ENCODE data around the gene LKAAEAR1. TPM values are rescaled to one million over a fixed set of nuclear protein-coding genes. Genes with fewer than 3 reads are reported as not detected.
A peak's percentile ranks its signal among the peaks of the same experiment; 100 is the strongest.

The LKAAEAR1 gene
- total RNA-seq, 1 donor from 2014 or later: 0.23 TPM

DNA sequence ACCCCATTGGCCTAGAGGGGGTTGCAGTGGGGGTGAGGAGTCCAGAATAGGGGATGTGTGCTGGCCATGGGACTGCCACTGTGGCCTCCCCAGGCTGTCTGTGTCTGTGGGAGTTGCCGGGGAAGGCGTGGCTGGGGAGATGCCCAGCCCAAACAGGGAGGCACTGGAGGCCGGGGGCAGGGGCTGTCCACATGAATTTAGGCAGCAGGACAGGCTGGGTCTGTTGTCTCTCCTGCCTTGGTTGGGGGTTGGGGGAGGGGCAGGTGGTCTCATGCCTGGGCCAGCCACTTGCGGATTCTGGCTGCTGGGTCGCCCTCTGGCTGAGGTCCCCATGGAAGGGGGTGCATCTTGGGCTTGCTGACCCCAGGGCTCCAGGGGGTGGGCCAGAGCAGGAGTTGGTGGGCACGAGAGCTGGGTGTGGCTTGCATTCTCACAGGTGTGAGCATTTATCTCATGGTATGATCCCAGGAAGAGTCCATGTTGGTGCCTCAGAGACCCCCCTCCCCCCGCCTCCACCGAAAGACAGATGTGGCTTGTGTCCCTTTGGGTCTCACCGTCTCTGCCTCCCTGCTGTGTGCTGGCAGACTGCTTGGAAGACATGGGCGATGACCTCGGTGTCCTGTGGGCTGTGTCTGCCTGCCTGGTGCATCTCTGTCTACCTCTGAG lies 38.7 kb downstream of the LKAAEAR1 start:
- DNase-seq: no peak
- Mint-ChIP-seq H3K9me3 (no peaks in the 10 kb centered on the region), H3K27ac (no peak overlapping the region), H3K4me1 (peaks cover 24% of the 10 kb centered on the region), H3K27me3 (peaks cover 25% of the 10 kb centered on the region), H3K4me3 (no peak overlapping the region), H3K36me3 (ENCODE audit: low read depth) (no peaks in the 10 kb centered on the region)
- intact Hi-C loops (cut with micrococcal nuclease): no loop called here

DNA sequence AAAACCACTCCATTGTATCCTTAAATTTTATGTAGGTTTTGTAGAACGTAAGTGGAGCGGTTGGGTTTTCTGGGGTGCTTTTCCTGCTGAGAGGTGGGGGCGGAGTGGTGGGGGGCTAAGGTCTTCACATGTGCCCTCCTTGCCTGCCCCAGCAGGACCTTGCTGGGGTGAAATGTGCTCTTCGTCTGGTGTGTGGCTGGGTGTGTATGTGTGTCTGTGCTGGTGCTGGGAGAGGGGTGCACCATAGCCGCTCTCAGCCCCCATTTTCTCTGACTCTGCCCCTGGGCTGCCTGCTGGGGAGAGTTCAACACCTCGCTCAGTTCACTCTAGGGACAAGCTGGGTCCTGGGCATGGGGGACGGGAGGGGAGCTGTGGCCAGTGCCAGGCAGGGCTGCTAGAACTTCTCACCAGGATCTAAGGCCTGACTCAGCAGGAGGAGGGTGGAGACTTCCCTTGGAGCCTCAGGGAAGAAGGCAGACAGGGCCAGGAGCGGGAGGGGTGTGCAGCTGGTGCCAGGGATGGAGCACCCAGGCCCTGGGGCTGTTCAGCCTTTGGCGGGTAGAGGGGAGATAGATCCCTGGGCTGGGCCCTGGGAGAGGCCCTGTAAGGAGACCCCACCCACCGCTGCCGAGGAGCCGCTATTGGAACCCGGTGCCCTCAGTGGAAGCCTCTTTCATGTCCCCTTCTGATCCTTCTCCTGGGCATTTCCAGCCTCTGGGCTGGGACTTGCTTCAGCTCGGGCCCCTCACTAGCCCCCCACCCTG lies 39.5 kb downstream of the LKAAEAR1 start:
- intact Hi-C loops (cut with micrococcal nuclease): no loop called here
- peaks cover 22% of the 10 kb centered on the region for H3K27me3 Mint-ChIP-seq
- peak overlapping the region; percentile 28 for H3K4me3 Mint-ChIP-seq
- no peak for DNase-seq
- H3K9me3 Mint-ChIP-seq: no peaks in the 10 kb centered on the region
- H3K4me1 Mint-ChIP-seq: peaks cover 28% of the 10 kb centered on the region
- no peak overlapping the region for H3K27ac Mint-ChIP-seq
- no peaks in the 10 kb centered on the region for H3K36me3 Mint-ChIP-seq (ENCODE audit: low read depth)

DNA sequence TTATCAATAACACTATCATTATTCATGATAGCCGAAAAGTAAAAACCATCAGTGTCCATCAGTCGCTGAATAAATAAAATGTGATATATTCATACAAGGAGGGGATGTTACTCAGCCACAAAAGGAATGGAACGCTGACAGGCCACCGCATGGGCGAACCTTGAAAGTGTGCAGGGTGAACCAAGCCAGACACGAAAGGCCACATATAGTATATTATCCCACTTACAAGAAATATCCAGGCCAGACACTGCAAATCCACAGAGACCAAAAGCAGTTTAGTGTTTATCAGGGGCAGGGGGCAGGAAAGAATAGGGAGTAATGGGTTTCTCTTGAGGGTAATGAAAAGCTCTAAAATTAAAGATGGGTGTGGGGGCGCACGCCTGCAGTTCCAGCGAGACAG lies 40.4 kb downstream of the LKAAEAR1 start:
- Mint-ChIP-seq H3K27me3 (peaks cover 20% of the 10 kb centered on the region), H3K9me3 (no peaks in the 10 kb centered on the region), H3K36me3 (ENCODE audit: low read depth) (no peaks in the 10 kb centered on the region), H3K4me3 (no peak overlapping the region), H3K27ac (peak overlapping the region; percentile 60), H3K4me1 (peaks cover 30% of the 10 kb centered on the region)
- no peak for DNase-seq
- intact Hi-C loops (cut with micrococcal nuclease): no loop called here

DNA sequence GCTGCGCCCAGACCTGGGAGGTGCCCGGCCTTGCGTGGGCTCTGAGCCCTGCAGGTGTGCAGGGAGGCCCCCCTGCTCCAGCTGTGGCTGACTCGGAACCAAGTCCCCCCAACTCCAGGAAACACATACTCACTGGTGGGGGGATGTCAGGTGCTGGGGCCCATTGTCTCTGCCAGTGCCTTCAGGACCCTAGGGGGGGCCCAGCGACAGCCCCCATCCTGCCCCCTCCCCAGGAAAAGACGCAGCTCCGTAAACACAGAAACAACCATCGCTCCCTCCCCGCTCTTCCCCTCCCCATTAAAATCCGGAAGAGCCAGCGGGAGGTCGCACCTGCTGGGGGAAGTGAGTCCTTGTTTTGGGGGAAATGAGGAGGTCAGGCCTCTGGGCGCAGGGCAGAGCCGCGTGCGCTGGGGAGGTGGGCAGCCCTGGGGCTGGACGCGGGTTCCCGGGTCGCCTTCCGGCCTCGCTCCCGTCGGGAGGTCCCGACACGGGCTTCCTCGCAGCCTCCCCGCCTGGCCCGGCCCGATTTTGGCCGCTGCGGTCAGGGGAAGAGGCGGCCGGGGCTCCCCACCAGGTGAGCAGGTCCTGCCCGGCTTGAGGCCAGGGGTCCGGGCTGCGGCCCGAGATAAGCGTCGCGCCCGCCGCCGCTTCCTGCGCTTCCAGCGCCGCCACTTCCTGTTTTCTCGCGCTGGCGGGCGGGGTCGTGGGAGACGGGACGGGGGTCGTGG lies 42.0 kb downstream of the LKAAEAR1 start:
- DNase-seq: peak; percentile 76
- H3K36me3 Mint-ChIP-seq (ENCODE audit: low read depth): no peaks in the 10 kb centered on the region
- peaks cover 14% of the 10 kb centered on the region for H3K27me3 Mint-ChIP-seq
- no peaks in the 10 kb centered on the region for H3K9me3 Mint-ChIP-seq
- peaks cover 36% of the 10 kb centered on the region for H3K4me1 Mint-ChIP-seq
- H3K4me3 Mint-ChIP-seq: peak overlapping the region; percentile 86
- intact Hi-C loops (cut with micrococcal nuclease): no loop called here
- peak overlapping the region; percentile 90 for H3K27ac Mint-ChIP-seq

DNA sequence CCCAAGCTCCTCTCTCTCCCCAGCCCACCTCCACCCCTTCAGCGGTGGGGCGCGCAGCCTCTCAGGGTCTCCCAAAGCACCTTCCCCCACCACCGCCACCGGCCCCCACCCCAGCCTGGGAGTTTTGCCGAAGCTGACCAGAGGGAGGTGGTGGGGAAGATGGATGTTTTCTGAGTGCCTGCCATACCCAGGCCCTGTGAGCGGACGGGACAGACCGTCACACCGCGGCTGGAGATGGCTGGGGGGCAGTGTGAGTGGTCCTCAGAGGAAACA lies 42.5 kb downstream of the LKAAEAR1 start:
- DNase-seq: peak; percentile 59
- H3K4me3 Mint-ChIP-seq: peak overlapping the region; percentile 86
- H3K36me3 Mint-ChIP-seq (ENCODE audit: low read depth): no peaks in the 10 kb centered on the region
- intact Hi-C loops (cut with micrococcal nuclease): no loop called here
- no peaks in the 10 kb centered on the region for H3K9me3 Mint-ChIP-seq
- peaks cover 40% of the 10 kb centered on the region for H3K4me1 Mint-ChIP-seq
- H3K27ac Mint-ChIP-seq: peak overlapping the region; percentile 15
- H3K27me3 Mint-ChIP-seq: peaks cover 9% of the 10 kb centered on the region

DNA sequence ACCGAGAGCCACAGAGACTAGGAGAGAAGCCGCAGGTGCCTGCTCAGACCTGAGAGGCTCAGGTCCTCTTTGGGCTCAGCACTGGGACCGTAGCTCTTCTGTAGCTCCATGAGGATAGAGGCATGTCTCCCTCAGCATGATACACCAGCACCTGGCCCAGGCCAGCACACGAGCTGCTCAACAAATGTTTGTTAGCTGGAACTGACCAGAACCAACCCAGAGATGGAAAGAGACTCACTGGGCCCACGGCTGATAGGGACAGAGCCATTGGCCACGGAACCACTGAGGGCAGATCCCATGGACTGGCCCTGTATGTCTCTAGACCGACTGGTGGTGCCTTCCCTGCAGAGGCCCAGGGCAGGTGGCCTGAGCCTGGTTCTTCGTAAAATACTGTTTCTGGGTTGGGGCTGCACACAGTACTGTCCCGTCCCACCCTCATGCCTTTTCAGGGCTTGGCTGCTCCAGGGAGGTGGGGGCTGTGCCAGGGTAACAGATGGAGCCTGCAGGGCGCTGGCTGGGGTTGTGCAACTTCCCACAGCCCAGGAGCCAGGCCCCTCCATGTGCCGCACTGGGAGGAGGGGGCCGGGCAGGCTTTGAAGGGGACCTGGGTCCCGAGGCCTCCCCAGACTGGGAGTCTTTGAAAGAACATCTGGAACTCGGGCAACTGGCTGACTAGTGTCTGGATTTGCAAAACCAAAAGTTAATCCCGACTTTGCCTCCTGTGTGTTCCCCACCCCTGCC lies 43.0 kb downstream of the LKAAEAR1 start:
- Mint-ChIP-seq H3K4me1 (peaks cover 42% of the 10 kb centered on the region), H3K36me3 (ENCODE audit: low read depth) (no peaks in the 10 kb centered on the region), H3K27ac (peak overlapping the region; percentile 77), H3K27me3 (peaks cover 5% of the 10 kb centered on the region), H3K4me3 (peak overlapping the region; percentile 86), H3K9me3 (no peaks in the 10 kb centered on the region)
- no peak for DNase-seq
- intact Hi-C loops (cut with micrococcal nuclease): no loop called here

DNA sequence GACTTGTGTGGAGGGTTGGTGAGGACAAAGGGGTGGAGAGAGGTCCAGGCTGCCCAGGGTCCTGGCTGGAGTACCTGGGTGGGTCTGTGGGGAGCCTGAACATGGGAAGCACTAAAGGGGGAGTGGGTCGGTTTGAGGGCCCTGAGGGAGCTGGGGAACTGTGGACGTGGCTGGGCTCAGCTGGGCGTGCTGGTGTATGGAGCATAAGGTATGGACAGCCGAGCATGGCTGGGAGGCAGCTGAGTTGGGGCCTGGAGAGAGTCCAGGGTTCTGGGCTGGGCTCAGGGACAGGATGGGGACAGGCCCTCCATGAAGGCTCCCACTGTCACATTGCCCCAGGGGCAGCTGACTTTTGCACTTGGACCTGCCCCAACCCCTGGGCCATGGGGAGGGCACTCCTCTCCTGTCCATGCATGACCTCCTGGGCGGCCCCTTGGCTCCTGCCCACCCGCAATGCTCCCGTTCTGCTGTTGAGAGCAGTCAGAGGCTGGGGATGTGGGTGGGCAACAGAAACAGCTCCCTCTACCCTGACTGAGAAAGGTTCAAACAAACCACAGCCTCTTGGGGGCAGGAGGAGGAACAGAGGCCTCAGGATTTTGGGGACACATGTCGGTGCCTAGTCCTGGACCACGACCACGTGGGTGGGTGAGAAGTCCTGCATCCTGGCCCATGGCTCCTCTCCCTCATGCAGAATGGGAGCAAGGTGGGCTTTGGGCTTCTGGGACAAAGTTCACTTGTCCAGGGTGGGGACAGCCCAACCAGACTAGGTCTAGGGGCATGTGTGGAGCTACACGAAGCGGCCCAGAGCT lies 43.8 kb downstream of the LKAAEAR1 start:
- Mint-ChIP-seq H3K27ac (peak overlapping the region; percentile 77), H3K27me3 (no peaks in the 10 kb centered on the region), H3K36me3 (ENCODE audit: low read depth) (peaks cover under 1% of the 10 kb centered on the region), H3K4me1 (peaks cover 40% of the 10 kb centered on the region), H3K4me3 (peak overlapping the region; percentile 86), H3K9me3 (no peaks in the 10 kb centered on the region)
- DNase-seq: peak; percentile 59
- intact Hi-C loops (cut with micrococcal nuclease): no loop called here

DNA sequence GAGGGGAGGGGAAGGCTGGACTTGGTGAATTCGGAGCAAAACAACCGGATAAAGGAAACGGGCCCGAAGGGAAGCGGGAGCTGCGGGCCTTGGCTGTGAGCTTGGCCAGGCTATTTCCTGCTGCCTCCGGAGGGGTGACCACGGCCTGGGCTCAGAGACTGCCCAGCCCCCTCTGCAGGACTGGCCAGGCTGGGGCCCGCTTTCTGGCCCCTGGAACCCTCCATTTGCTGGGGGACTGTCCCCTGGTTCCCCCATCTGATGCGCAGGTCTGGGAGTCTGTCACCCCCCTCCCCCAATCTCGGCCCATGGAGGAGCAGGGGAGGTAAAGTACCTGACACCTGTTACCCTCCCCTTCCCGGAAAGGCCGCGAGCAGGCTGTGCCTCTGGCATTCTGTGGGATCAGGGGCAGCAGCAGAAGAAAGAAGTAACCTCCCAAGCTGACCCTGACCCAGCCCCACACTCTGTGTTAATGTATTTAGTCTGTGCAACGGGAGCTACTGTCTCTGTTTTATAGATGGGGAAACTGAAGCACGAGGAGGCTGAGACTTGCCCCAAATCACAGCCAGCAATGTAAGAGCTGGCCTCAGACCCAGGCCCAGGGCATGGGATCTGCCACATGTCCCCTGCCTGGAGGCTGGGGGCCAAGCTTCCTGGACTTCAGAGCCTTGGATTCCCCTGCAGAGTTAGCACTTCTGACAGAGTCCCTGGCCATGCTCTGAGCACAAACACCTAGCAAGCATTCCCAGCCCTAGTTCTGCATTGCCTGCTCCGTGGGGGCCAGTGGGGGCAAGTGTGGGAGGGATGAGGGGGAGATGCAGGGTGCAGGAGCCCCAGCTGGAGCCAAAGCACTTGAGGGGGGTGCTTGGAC lies 44.7 kb downstream of the LKAAEAR1 start:
- no peak for DNase-seq
- Mint-ChIP-seq H3K9me3 (no peaks in the 10 kb centered on the region), H3K27me3 (no peaks in the 10 kb centered on the region), H3K27ac (peak overlapping the region; percentile 80), H3K4me1 (peaks cover 45% of the 10 kb centered on the region), H3K36me3 (ENCODE audit: low read depth) (peaks cover 2% of the 10 kb centered on the region), H3K4me3 (peak overlapping the region; percentile 79)
- intact Hi-C loops (cut with micrococcal nuclease): loop anchor here (1.0 to 5.0 kb wide), 3 partner anchors 17 to 502 kb away; partner anchors contain the start of gene PTK6

DNA sequence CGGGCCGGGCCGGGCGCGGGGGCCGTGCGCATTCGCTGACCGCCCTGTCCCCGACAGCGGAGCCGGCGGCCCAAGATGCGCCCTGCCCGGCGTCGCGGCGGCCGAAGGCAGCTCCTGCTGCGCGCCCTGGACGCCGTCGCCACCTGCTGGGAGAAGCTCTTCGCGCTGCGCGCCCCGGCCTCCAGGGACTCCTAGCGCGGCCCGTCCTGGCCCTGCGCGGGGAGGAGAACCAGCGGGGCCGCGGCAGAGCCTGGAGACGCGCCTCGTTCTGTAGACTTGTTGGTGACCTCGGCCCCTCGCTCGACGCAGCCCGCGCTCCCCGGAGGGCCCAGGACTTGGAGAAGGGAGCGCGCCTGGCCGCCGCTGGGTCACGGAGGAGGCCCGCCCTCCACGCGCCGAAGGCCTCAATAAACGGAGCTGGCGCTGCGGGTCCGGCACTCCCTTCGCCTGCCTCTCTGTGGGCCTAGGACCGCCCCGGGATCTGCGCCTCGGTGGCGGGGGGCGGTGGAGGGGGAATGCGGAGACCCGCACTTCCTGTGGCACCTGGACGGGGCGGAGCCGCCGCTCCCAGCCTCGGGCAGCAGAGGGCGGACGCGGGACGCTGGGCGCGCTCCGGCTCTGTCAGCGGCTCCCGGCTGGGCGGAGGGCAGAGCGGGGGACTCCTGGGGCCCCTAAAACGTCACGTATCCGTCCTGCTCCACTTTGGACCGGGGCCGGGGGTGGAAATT lies 45.5 kb downstream of the LKAAEAR1 start:
- Mint-ChIP-seq H3K4me3 (peak overlapping the region; percentile 79), H3K27ac (peak overlapping the region; percentile 80), H3K36me3 (ENCODE audit: low read depth) (peaks cover 8% of the 10 kb centered on the region), H3K4me1 (peaks cover 48% of the 10 kb centered on the region), H3K9me3 (no peaks in the 10 kb centered on the region), H3K27me3 (no peaks in the 10 kb centered on the region)
- DNase-seq: peak; percentile 95
- intact Hi-C loops (cut with micrococcal nuclease): loop anchor here (1.0 to 5.0 kb wide), 4 partner anchors 18 to 501 kb away; partner anchors contain the start of gene PTK6

DNA sequence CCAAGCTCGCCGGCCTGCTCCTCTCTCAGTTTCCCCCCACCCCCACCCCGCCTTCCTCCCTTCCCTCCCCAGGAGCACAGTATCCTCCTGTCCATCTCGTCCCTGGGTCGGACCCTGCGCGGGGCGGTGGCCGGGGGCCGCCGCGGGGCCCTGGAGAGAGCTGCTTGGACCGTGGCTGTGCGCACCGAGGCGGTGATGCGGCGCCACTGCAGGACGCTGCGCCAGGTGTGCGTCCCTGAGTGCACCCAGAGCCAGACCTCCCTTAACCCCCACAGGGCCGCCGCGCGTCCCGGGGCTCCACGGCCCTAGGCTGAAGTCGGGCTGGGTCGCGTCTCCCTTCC lies 46.0 kb downstream of the LKAAEAR1 start:
- no peak for DNase-seq
- no peaks in the 10 kb centered on the region for H3K9me3 Mint-ChIP-seq
- H3K27me3 Mint-ChIP-seq: no peaks in the 10 kb centered on the region
- peaks cover 51% of the 10 kb centered on the region for H3K4me1 Mint-ChIP-seq
- H3K4me3 Mint-ChIP-seq: peak overlapping the region; percentile 79
- H3K36me3 Mint-ChIP-seq (ENCODE audit: low read depth): peaks cover 11% of the 10 kb centered on the region
- peak overlapping the region; percentile 84 for H3K27ac Mint-ChIP-seq
- intact Hi-C loops (cut with micrococcal nuclease): loop anchor here (1.0 to 5.0 kb wide), 3 partner anchors 19 to 501 kb away; partner anchors contain the start of gene PTK6

DNA sequence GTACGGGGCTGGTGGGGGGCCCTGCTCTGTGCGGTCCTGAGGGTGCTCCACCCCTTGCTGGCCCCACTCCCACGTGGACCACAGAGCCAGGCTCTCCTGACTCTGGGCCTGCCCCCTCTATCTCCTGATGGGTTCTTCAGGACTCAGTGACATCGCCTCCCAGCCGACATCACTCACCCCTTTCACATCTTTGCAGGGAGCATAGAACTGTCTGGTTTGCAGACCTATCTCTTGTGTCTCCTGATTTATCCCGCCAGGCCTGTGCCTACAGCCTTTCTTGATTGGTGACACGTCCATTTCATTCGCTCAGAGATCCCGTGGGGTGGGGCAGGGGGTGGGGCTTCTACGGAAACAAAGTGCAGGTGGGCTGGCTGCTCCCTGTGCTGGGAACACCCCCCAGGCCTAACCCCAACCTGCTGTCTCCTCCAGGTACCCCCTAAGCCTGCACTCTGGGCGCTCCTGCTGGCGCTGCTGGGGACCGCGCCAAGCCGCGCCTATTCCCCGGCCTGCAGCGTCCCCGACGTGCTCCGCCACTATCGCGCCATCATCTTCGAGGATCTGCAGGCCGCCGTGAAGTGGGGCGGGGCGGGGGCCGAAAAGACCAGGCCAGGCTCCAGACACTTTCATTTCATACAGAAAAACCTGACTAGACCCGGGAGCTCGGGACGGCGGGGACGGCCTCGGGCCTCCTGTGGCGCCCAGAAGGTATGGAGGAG lies 46.5 kb downstream of the LKAAEAR1 start:
- intact Hi-C loops (cut with micrococcal nuclease): loop anchor here (1.0 to 5.0 kb wide), 3 partner anchors 19 to 500 kb away; partner anchors contain the start of gene PTK6
- no peaks in the 10 kb centered on the region for H3K27me3 Mint-ChIP-seq
- H3K9me3 Mint-ChIP-seq: no peaks in the 10 kb centered on the region
- peak overlapping the region; percentile 84 for H3K27ac Mint-ChIP-seq
- H3K4me3 Mint-ChIP-seq: peak overlapping the region; percentile 79
- H3K4me1 Mint-ChIP-seq: peaks cover 51% of the 10 kb centered on the region
- peaks cover 13% of the 10 kb centered on the region for H3K36me3 Mint-ChIP-seq (ENCODE audit: low read depth)
- peak; percentile 77 for DNase-seq
